Activated naive CD8-positive, alpha-beta T cell treated with anti-CD3 and anti-CD28 coated beads for 36 hours (primary cell): ENCODE results near the gene S100PBP. TPM values are rescaled to one million over a fixed set of nuclear protein-coding genes. Genes with fewer than 3 reads are reported as not detected.

Experiments
- DNase-seq: peaks from one replicate; pipeline ENCODE4 v3.0.0; 2021
- H3K27ac Mint-ChIP-seq: one replicate; pipeline ENCODE4 v1.8.0; 2022; ENCODE audit warnings: mild to moderate bottlenecking, moderate library complexity, mixed read lengths
- H3K27me3 Mint-ChIP-seq: one replicate; pipeline ENCODE4 v1.8.0; 2022; ENCODE audit warnings: mild to moderate bottlenecking, mixed read lengths
- H3K36me3 Mint-ChIP-seq: one replicate; pipeline ENCODE4 v1.8.0; 2021; ENCODE audit warnings: mild to moderate bottlenecking, mixed read lengths
- H3K4me1 Mint-ChIP-seq: one replicate; pipeline ENCODE4 v1.8.0; 2021; ENCODE audit warnings: mixed read lengths
- H3K4me3 Mint-ChIP-seq: one replicate; pipeline ENCODE4 v1.8.0; 2022; ENCODE audit warnings: mild to moderate bottlenecking, moderate library complexity, mixed read lengths
- H3K9me3 Mint-ChIP-seq: one replicate; pipeline ENCODE4 v1.8.0; 2022; ENCODE audit warnings: mixed read lengths
- total RNA-seq, 2 experiments: library from RNA; stranded (reverse); gene quantifications; one replicate each; pipeline ENCODE4 v1.2.3, GENCODE V29; 2021

The S100PBP gene
- total RNA-seq, 2 experiments from 2014 or later: 24.6 to 28.5 TPM

GRCh38 chr1:32891630-32892029, 74.2 kb downstream of the S100PBP start:
- H3K4me1 Mint-ChIP-seq: peaks cover 3% of the 10 kb centered on the region
- H3K4me3 Mint-ChIP-seq: no peak overlapping the region
- H3K9me3 Mint-ChIP-seq: no peaks in the 10 kb centered on the region
- DNase-seq: no peak
- no peaks in the 10 kb centered on the region for H3K36me3 Mint-ChIP-seq
- peaks cover 67% of the 10 kb centered on the region for H3K27me3 Mint-ChIP-seq
- no peak overlapping the region for H3K27ac Mint-ChIP-seq

GRCh38 chr1:32892368-32893197, 75.1 kb downstream of the S100PBP start:
- Mint-ChIP-seq H3K4me3 (peak overlapping the region; percentile 12), H3K27me3 (peaks cover 58% of the 10 kb centered on the region), H3K4me1 (peaks cover 3% of the 10 kb centered on the region), H3K36me3 (no peaks in the 10 kb centered on the region), H3K9me3 (no peaks in the 10 kb centered on the region), H3K27ac (no peak overlapping the region)
- DNase-seq: peak; percentile 78

GRCh38 chr1:32893198-32894018, 76.0 kb downstream of the S100PBP start:
- no peak overlapping the region for H3K27ac Mint-ChIP-seq
- H3K36me3 Mint-ChIP-seq: no peaks in the 10 kb centered on the region
- peaks cover 3% of the 10 kb centered on the region for H3K4me1 Mint-ChIP-seq
- DNase-seq: no peak
- H3K27me3 Mint-ChIP-seq: peaks cover 50% of the 10 kb centered on the region
- H3K9me3 Mint-ChIP-seq: no peaks in the 10 kb centered on the region
- H3K4me3 Mint-ChIP-seq: peak overlapping the region; percentile 56

- Mint-ChIP-seq H3K27ac (no peak overlapping the region), H3K4me3 (peak overlapping the region; percentile 56), H3K9me3 (no peaks in the 10 kb centered on the region), H3K27me3 (peaks cover 45% of the 10 kb centered on the region), H3K4me1 (peaks cover 3% of the 10 kb centered on the region), H3K36me3 (no peaks in the 10 kb centered on the region)
- DNase-seq: no peak
These were observed 76.7 kb downstream of the S100PBP start for GRCh38 chr1:32894019-32894600.

GRCh38 chr1:32894681-32895080, 77.2 kb downstream of the S100PBP start:
- Mint-ChIP-seq H3K36me3 (no peaks in the 10 kb centered on the region), H3K9me3 (no peaks in the 10 kb centered on the region), H3K27ac (no peak overlapping the region), H3K27me3 (peaks cover 45% of the 10 kb centered on the region), H3K4me1 (peaks cover 3% of the 10 kb centered on the region), H3K4me3 (no peak overlapping the region)
- no peak for DNase-seq

GRCh38 chr1:32895325-32896215, 78.1 kb downstream of the S100PBP start:
- Mint-ChIP-seq H3K27me3 (peaks cover 50% of the 10 kb centered on the region), H3K27ac (no peak overlapping the region), H3K36me3 (no peaks in the 10 kb centered on the region), H3K9me3 (no peaks in the 10 kb centered on the region), H3K4me3 (no peak overlapping the region), H3K4me1 (peaks cover 3% of the 10 kb centered on the region)
- DNase-seq: no peak

- Mint-ChIP-seq H3K9me3 (no peaks in the 10 kb centered on the region), H3K4me1 (peaks cover 3% of the 10 kb centered on the region), H3K4me3 (no peak overlapping the region), H3K36me3 (no peaks in the 10 kb centered on the region), H3K27me3 (peaks cover 46% of the 10 kb centered on the region), H3K27ac (no peak overlapping the region)
- DNase-seq: no peak
These were observed 79.0 kb downstream of the S100PBP start for GRCh38 chr1:32896451-32896850.

GRCh38 chr1:32897082-32898049, 79.9 kb downstream of the S100PBP start:
- H3K36me3 Mint-ChIP-seq: no peaks in the 10 kb centered on the region
- no peak overlapping the region for H3K27ac Mint-ChIP-seq
- no peak overlapping the region for H3K4me3 Mint-ChIP-seq
- H3K4me1 Mint-ChIP-seq: peaks cover 5% of the 10 kb centered on the region
- DNase-seq: no peak
- no peaks in the 10 kb centered on the region for H3K9me3 Mint-ChIP-seq
- H3K27me3 Mint-ChIP-seq: peaks cover 46% of the 10 kb centered on the region

- Mint-ChIP-seq H3K36me3 (no peaks in the 10 kb centered on the region), H3K4me1 (peaks cover 5% of the 10 kb centered on the region), H3K4me3 (no peak overlapping the region), H3K9me3 (no peaks in the 10 kb centered on the region), H3K27ac (no peak overlapping the region), H3K27me3 (peaks cover 48% of the 10 kb centered on the region)
- no peak for DNase-seq
These were observed 80.6 kb downstream of the S100PBP start for GRCh38 chr1:32898056-32898455.

- H3K27ac Mint-ChIP-seq: no peak overlapping the region
- no peaks in the 10 kb centered on the region for H3K36me3 Mint-ChIP-seq
- no peak overlapping the region for H3K4me3 Mint-ChIP-seq
- H3K4me1 Mint-ChIP-seq: peaks cover 2% of the 10 kb centered on the region
- no peak for DNase-seq
- H3K27me3 Mint-ChIP-seq: peaks cover 39% of the 10 kb centered on the region
- no peaks in the 10 kb centered on the region for H3K9me3 Mint-ChIP-seq
These were observed 81.5 kb downstream of the S100PBP start for GRCh38 chr1:32898958-32899357.

- H3K4me3 Mint-ChIP-seq: no peak overlapping the region
- H3K4me1 Mint-ChIP-seq: peaks cover 2% of the 10 kb centered on the region
- no peak overlapping the region for H3K27ac Mint-ChIP-seq
- no peaks in the 10 kb centered on the region for H3K9me3 Mint-ChIP-seq
- peaks cover 38% of the 10 kb centered on the region for H3K27me3 Mint-ChIP-seq
- no peaks in the 10 kb centered on the region for H3K36me3 Mint-ChIP-seq
- no peak for DNase-seq
These were observed 82.3 kb downstream of the S100PBP start for GRCh38 chr1:32899586-32900296.

GRCh38 chr1:32900371-32900955, 83.0 kb downstream of the S100PBP start:
- H3K27me3 Mint-ChIP-seq: peaks cover 35% of the 10 kb centered on the region
- H3K36me3 Mint-ChIP-seq: no peaks in the 10 kb centered on the region
- H3K4me3 Mint-ChIP-seq: peak overlapping the region; percentile 57
- H3K4me1 Mint-ChIP-seq: peaks cover 2% of the 10 kb centered on the region
- H3K27ac Mint-ChIP-seq: no peak overlapping the region
- DNase-seq: no peak
- no peaks in the 10 kb centered on the region for H3K9me3 Mint-ChIP-seq
